Measurements from ENCODE around the gene GFPT1. TPM values are rescaled to one million over a fixed set of nuclear protein-coding genes. Genes with fewer than 3 reads are reported as not detected.
A peak's percentile ranks its signal among the peaks of the same experiment; 100 is the strongest.

The GFPT1 gene
- total and polyA plus RNA-seq, 9 of the 15 experiments (the other 6 are each of a cell fraction or from before 2014, with no cell fraction given): 6.6 to 38.3 (median 15.9) TPM

- no peak overlapping the region for H2AFZ ChIP-seq (ENCODE audit: low read depth, low read length)
- H3K9ac ChIP-seq (ENCODE audit: insufficient read depth in 1 of 2, low read depth in 2 of 2, low read length in 2 of 2): no peak overlapping the region
- H3K4me1 ChIP-seq (replicated peaks in 1 of 2; ENCODE audit: control insufficient read depth in 2 of 2, insufficient read depth in 2 of 2, low read length in 2 of 2): no peaks in the 10 kb centered on the region
- H3K27ac ChIP-seq (ENCODE audit: extremely low read depth, low read depth, low read length): no peak overlapping the region
- POLR2A ChIA-PET: interaction anchor here (1.0 kb wide), 1 partner anchor 16 kb away, joined by 4 read pairs; no protein-coding TSS in a partner anchor
- ATAC-seq: no peak
- no peak overlapping the region for H3K4me3 ChIP-seq
- H3K9me1 ChIP-seq (ENCODE audit: control insufficient read depth, insufficient read depth, low read length): no peaks in the 10 kb centered on the region
- no TSS peak for BruUV-seq (replicated peaks)
- no peak for FAIRE-seq
- WGBS (ENCODE audit: insufficient coverage, low coverage, missing lambda C conversion rate): 87% methylated on average over 2 of the region's 2 CpGs
- no peaks in the 10 kb centered on the region for H3K9me3 ChIP-seq (replicated peaks; ENCODE audit: control insufficient read depth, insufficient read depth, low read depth, low read length)
- H3K4me2 ChIP-seq (ENCODE audit: insufficient read depth, low read length): no peak overlapping the region
- TF ChIP-seq SRSF9 (IDR thresholded peaks at IDR 0.05; ENCODE audit: borderline replicate concordance, low read depth, low read length): no peak
- in situ Hi-C loops (cut with MboI): no loop called here
- CTCF ChIA-PET (ENCODE audit: low intra/inter-chr PET ratio): no interaction called here
- no peaks in the 10 kb centered on the region for H3K79me2 ChIP-seq (ENCODE audit: control insufficient read depth, insufficient read depth, low read length)
- H4K20me1 ChIP-seq (replicated peaks; ENCODE audit: control insufficient read depth, insufficient read depth, low read length): no peaks in the 10 kb centered on the region
- H3K36me3 ChIP-seq (ENCODE audit: control insufficient read depth, insufficient read depth, low read length): peaks cover 17% of the 10 kb centered on the region; the same call in 1 of the 3 replicates
- no peak for DNase-seq (ENCODE audit: extremely low read depth in 1 of 4, low spot score in 3 of 4)
- intact Hi-C loops (cut with micrococcal nuclease): no loop called here
- no peaks in the 10 kb centered on the region for H3K27me3 ChIP-seq (ENCODE audit: control insufficient read depth in 2 of 2, insufficient read depth in 2 of 2, low read length in 2 of 2)
These were observed 37.4 kb upstream of the GFPT1 start for GRCh38 chr2:69424419-69424818.

- Histone ChIP-seq H4K20me1 (replicated peaks; ENCODE audit: control insufficient read depth, insufficient read depth, low read length) (no peaks in the 10 kb centered on the region), H3K9me1 (ENCODE audit: control insufficient read depth, insufficient read depth, low read length) (no peaks in the 10 kb centered on the region), H2AFZ (ENCODE audit: low read depth, low read length) (no peak overlapping the region), H3K4me2 (ENCODE audit: insufficient read depth, low read length) (no peak overlapping the region), H3K27me3 (ENCODE audit: control insufficient read depth in 2 of 2, insufficient read depth in 2 of 2, low read length in 2 of 2) (no peaks in the 10 kb centered on the region), H3K36me3 (ENCODE audit: control insufficient read depth, insufficient read depth, low read length) (peaks cover 23% of the 10 kb centered on the region; the same call in 1 of the 3 replicates), H3K9ac (ENCODE audit: insufficient read depth in 1 of 2, low read depth in 2 of 2, low read length in 2 of 2) (no peak overlapping the region), H3K4me1 (replicated peaks in 1 of 2; ENCODE audit: control insufficient read depth in 2 of 2, insufficient read depth in 2 of 2, low read length in 2 of 2) (no peaks in the 10 kb centered on the region), H3K9me3 (replicated peaks; ENCODE audit: control insufficient read depth, insufficient read depth, low read depth, low read length) (no peaks in the 10 kb centered on the region), H3K4me3 (no peak overlapping the region), H3K27ac (ENCODE audit: extremely low read depth, low read depth, low read length) (no peak overlapping the region), H3K79me2 (ENCODE audit: control insufficient read depth, insufficient read depth, low read length) (no peaks in the 10 kb centered on the region)
- DNase-seq (ENCODE audit: extremely low read depth in 1 of 4, low spot score in 3 of 4): no peak
- no peak for ATAC-seq
- in situ Hi-C loops (cut with MboI) (no loop called here), intact Hi-C loops (cut with micrococcal nuclease) (no loop called here)
- no peak for TF ChIP-seq TFAM (CRISPR knock-in tag; conservative IDR thresholded peaks at IDR 0.05)
- TF ChIP-seq HMBOX1 (IDR thresholded peaks at IDR 0.05): peak; percentile 80
- TF ChIP-seq SRSF9 (IDR thresholded peaks at IDR 0.05; ENCODE audit: borderline replicate concordance, low read depth, low read length): no peak
- BruUV-seq (replicated peaks): no TSS peak
- FAIRE-seq: no peak
- ChIA-PET POLR2A (no interaction called here), CTCF (ENCODE audit: low intra/inter-chr PET ratio) (interaction anchor here (0.6 to 0.7 kb wide), 2 partner anchors 8 to 168 kb away, joined by 3 read pairs; no protein-coding TSS in a partner anchor)
These were observed 35.2 kb upstream of the GFPT1 start for GRCh38 chr2:69422198-69422597.
